Liver (tissue), 9 donors: ENCODE measurements around the gene HK2. TPM values are rescaled to one million over a fixed set of nuclear protein-coding genes. Genes with fewer than 3 reads are reported as not detected.

Experiments
- DNase-seq: peaks from one replicate; pipeline ENCODE4 v3.0.0-alpha.2; 2017; ENCODE audit warnings: low spot score
- H3K27ac ChIP-seq, 2 donors: one replicate each; pipeline ENCODE4 v1.7.0; 2013; ENCODE audit warnings: inconsistent platforms in 2 of 2, low read length in 2 of 2, control low read depth in 1 of 2, low read depth in 1 of 2, mild to moderate bottlenecking in 1 of 2
- H3K27me3 ChIP-seq, 4 donors: one replicate each; pipeline versions ENCODE4 v1.6.1 to v1.7.0; 2013; ENCODE audit warnings: low read length in 3 of 4, inconsistent platforms in 1 of 4, mild to moderate bottlenecking in 1 of 4, moderate library complexity in 1 of 4; ENCODE audit not compliant: control insufficient read depth in 4 of 4, insufficient read depth in 4 of 4
- H3K36me3 ChIP-seq, 4 donors: one replicate each; pipeline versions ENCODE4 v1.6.1 to v1.7.0; 2013; ENCODE audit warnings: low read length in 3 of 4, mild to moderate bottlenecking in 3 of 4, low read depth in 1 of 4, moderate library complexity in 1 of 4; ENCODE audit not compliant: control insufficient read depth in 4 of 4, insufficient read depth in 3 of 4
- H3K4me1 ChIP-seq, 4 donors: one replicate each; pipeline versions ENCODE4 v1.6.1 to v1.7.0; 2013; ENCODE audit warnings: low read length in 3 of 4, mild to moderate bottlenecking in 3 of 4, moderate library complexity in 1 of 4; ENCODE audit not compliant: control insufficient read depth in 4 of 4, insufficient read depth in 4 of 4
- H3K4me3 ChIP-seq, 3 donors: one replicate each; pipeline versions ENCODE4 v1.6.1 to v1.7.0; 2013; ENCODE audit warnings: low read length in 3 of 3, control low read depth in 1 of 3, low read depth in 1 of 3, mild to moderate bottlenecking in 1 of 3
- H3K9ac ChIP-seq, 2 donors: one replicate each; pipeline ENCODE4 v1.7.0; 2013; ENCODE audit warnings: low read length in 2 of 2, mild to moderate bottlenecking in 2 of 2, moderate library complexity in 2 of 2, control low read depth in 1 of 2, low read depth in 1 of 2
- H3K9me3 ChIP-seq, 4 donors: one replicate each; pipeline versions ENCODE4 v1.6.1 to v1.7.0; 2013; ENCODE audit warnings: low read length in 3 of 4; ENCODE audit not compliant: control insufficient read depth in 4 of 4
- EGR1 ChIP-seq, 2 donors: IDR thresholded peaks; 2 replicates each; pipeline ENCODE4 v1.6.1; 2016 to 2018; ENCODE audit warnings: antibody characterized with exemption in 2 of 2, low read depth in 2 of 2
- FOXA1 ChIP-seq: IDR thresholded peaks from 2 replicates; pipeline ENCODE4 v1.6.1; 2016; ENCODE audit warnings: antibody characterized with exemption
- GABPA ChIP-seq, 2 donors: IDR thresholded peaks in 1 of 2; conservative IDR thresholded peaks in 1 of 2; 2 replicates each; pipeline ENCODE4 v1.6.1; 2016; ENCODE audit warnings: antibody characterized with exemption in 2 of 2, mild to moderate bottlenecking in 1 of 2, moderate library complexity in 1 of 2
- HNF4A ChIP-seq, 2 donors: conservative IDR thresholded peaks; 2 replicates each; pipeline ENCODE4 v1.6.1; 2016; ENCODE audit warnings: antibody characterized with exemption in 2 of 2, mild to moderate bottlenecking in 2 of 2
- JUND ChIP-seq, 2 donors: IDR thresholded peaks; 2 replicates each; pipeline ENCODE4 v1.6.1; 2016; ENCODE audit warnings: antibody characterized with exemption in 2 of 2
- REST ChIP-seq: IDR thresholded peaks from 2 replicates; pipeline ENCODE4 v1.6.1; 2016; ENCODE audit warnings: antibody characterized with exemption, mild to moderate bottlenecking
- TAF1 ChIP-seq: conservative IDR thresholded peaks from 2 replicates; pipeline ENCODE4 v1.6.1; 2016; ENCODE audit warnings: antibody characterized with exemption, mild to moderate bottlenecking
- ZBTB33 ChIP-seq: IDR thresholded peaks from 2 replicates; pipeline ENCODE4 v1.6.1; 2016; ENCODE audit warnings: antibody characterized with exemption
- WGBS: extraction: QIAGEN DNeasy Blood & Tissue Kit; methylation state at CpG from one replicate; pipeline ENCODE4 v1.1.7; 2013; 5-methylcytosine and 5-hydroxymethylcytosine counted together
- polyA plus RNA-seq, 2 donors: library from polyadenylated mRNA; stranded (reverse) in 1 of 2; unstranded in 1 of 2; fragments of 200-250 nt in 1 of 2; fragments of >200 nt in 1 of 2; fragmentation: Nextera tagmentation in 1 of 2; extraction: Ambion mirVana in 1 of 2; gene quantifications; one replicate each; pipeline versions ENCODE4 v1.2.1 to v1.2.3, GENCODE V29; 2013 to 2015
- total RNA-seq, 2 donors: library from RNA; depleted of rRNA; stranded (reverse); fragments of >200 nt; gene quantifications; one replicate each; pipeline ENCODE4 v1.2.3, GENCODE V29; 2014
- donor health status: healthy.
- donor health status: healthy.
- donor health status: healthy.
- donor health status: healthy.
- donor health status: healthy.

The HK2 gene
- total and polyA plus RNA-seq, 4 donors = 0.21 to 3.5 (median 1.0) TPM

GRCh38 chr2:74864728-74865722, 31.1 kb downstream of the HK2 start:
- H3K4me1 ChIP-seq = no peaks in the 10 kb centered on the region
- peaks cover 0 to 2% (median 0%) of the 10 kb centered on the region in 4 donors for H3K27me3 ChIP-seq
- no peak overlapping the region for H3K4me3 ChIP-seq
- TF ChIP-seq ZBTB33 = no peak
- no peak for DNase-seq
- WGBS = 90% methylated on average over 20 of the region's 20 CpGs
- no peak overlapping the region for H3K9ac ChIP-seq
- H3K36me3 ChIP-seq = no peaks in the 10 kb centered on the region
- H3K27ac ChIP-seq = no peak overlapping the region
- no peaks in the 10 kb centered on the region for H3K9me3 ChIP-seq

- no peaks in the 10 kb centered on the region for H3K9me3 ChIP-seq
- H3K4me1 ChIP-seq = no peaks in the 10 kb centered on the region
- H3K36me3 ChIP-seq = no peaks in the 10 kb centered on the region
- H3K27me3 ChIP-seq = peaks cover 0 to 2% (median 0%) of the 10 kb centered on the region in 4 donors
- no peak overlapping the region for H3K4me3 ChIP-seq
- H3K9ac ChIP-seq = no peak overlapping the region
- WGBS = 83% methylated on average over 15 of the region's 15 CpGs
- no peak overlapping the region for H3K27ac ChIP-seq
- TF ChIP-seq FOXA1 (no peak), EGR1 (IDR thresholded peaks at IDR 0.05; ENCODE audit: low read depth in 2 of 2) (no peak), ZBTB33 (no peak), JUND (IDR thresholded peaks at IDR 0.05) (no peak)
- no peak for DNase-seq
These were observed 32.1 kb downstream of the HK2 start for GRCh38 chr2:74865770-74866674.

GRCh38 chr2:74867841-74868658, 34.1 kb downstream of the HK2 start:
- no peaks in the 10 kb centered on the region for H3K4me1 ChIP-seq
- WGBS = 71% methylated on average over 14 of the region's 14 CpGs
- no peaks in the 10 kb centered on the region for H3K9me3 ChIP-seq
- no peaks in the 10 kb centered on the region for H3K36me3 ChIP-seq
- DNase-seq = no peak
- H3K27ac ChIP-seq = no peak overlapping the region
- peaks cover 0 to 2% (median 0%) of the 10 kb centered on the region in 4 donors for H3K27me3 ChIP-seq
- H3K9ac ChIP-seq = no peak overlapping the region
- no peak overlapping the region for H3K4me3 ChIP-seq
- TF ChIP-seq FOXA1 (no peak), TAF1 (no peak), JUND (IDR thresholded peaks at IDR 0.05) (no peak), REST (no peak), GABPA (IDR thresholded peaks at IDR 0.05 in 1 of 2, conservative IDR thresholded peaks at IDR 0.05 in 1 of 2) (no peak), ZBTB33 (no peak), HNF4A (conservative IDR thresholded peaks at IDR 0.05) (no peak)
